WTC11 (cell line): ENCODE data around the gene ZNF414. TPM values are rescaled to one million over a fixed set of nuclear protein-coding genes. Genes with fewer than 3 reads are reported as not detected.

ENCODE experiments used
- ATAC-seq: fragments of 200-7000 bp; cut with Tn5 transposase; 2 replicates; pipeline ENCODE4 v1.10.0; 2021; ENCODE audit warnings: mild to moderate bottlenecking, moderate library complexity
- CTCF ChIA-PET: fragments of 300-600 bp; sonication (Branson Sonifier 250); formaldehyde crosslinking; loops from one replicate; lab custom pipeline; 2021; ENCODE audit warnings: antibody characterized with exemption; lab: Charles Lee
- POLR2A ChIA-PET: fragments of 350-600 bp; sonication (Branson Sonifier 250); formaldehyde crosslinking; loops from one replicate; lab custom pipeline; 2021; ENCODE audit warnings: antibody characterized with exemption; lab: Charles Lee
- DNase-seq: peaks from one replicate; pipeline ENCODE4 v3.0.0; 2021; ENCODE audit warnings: low spot score
- H3K27ac Mint-ChIP-seq: 2 replicates; pipeline ENCODE4 v1.8.0; 2021; ENCODE audit warnings: mixed read lengths
- H3K27me3 Mint-ChIP-seq: 2 replicates; pipeline ENCODE4 v1.8.0; 2021; ENCODE audit warnings: low read depth, mild to moderate bottlenecking, moderate library complexity, mixed read lengths
- H3K36me3 Mint-ChIP-seq: 2 replicates; pipeline ENCODE4 v1.8.0; 2021; ENCODE audit warnings: mixed read lengths
- H3K4me1 Mint-ChIP-seq: 2 replicates; pipeline ENCODE4 v1.8.0; 2022; ENCODE audit warnings: mixed read lengths
- H3K4me3 Mint-ChIP-seq: 2 replicates; pipeline ENCODE4 v1.8.0; 2021; ENCODE audit warnings: mild to moderate bottlenecking, moderate library complexity, mixed read lengths
- H3K9me3 Mint-ChIP-seq: 2 replicates; pipeline ENCODE4 v1.8.0; 2021; ENCODE audit warnings: mixed read lengths
- ATF3 ChIP-seq: sonication (generic); formaldehyde crosslinking; conservative IDR thresholded peaks from 2 replicates; pipeline ENCODE4 v1.8.1; 2022; ENCODE audit warnings: mild to moderate bottlenecking, missing genetic modification reagents
- CBFB ChIP-seq: sonication (generic); formaldehyde crosslinking; IDR thresholded peaks from 2 replicates; pipeline ENCODE4 v1.8.1; 2022; ENCODE audit warnings: mild to moderate bottlenecking, low read depth, missing genetic modification reagents
- CREM ChIP-seq: sonication (generic); formaldehyde crosslinking; IDR thresholded peaks from 2 replicates; pipeline ENCODE4 v1.8.1; 2022; ENCODE audit warnings: mild to moderate bottlenecking, missing genetic modification reagents, moderate library complexity
- ELF4 ChIP-seq: sonication (generic); formaldehyde crosslinking; IDR thresholded peaks from 2 replicates; pipeline ENCODE4 v1.8.1; 2022; ENCODE audit warnings: low read depth, mild to moderate bottlenecking, moderate library complexity, missing genetic modification reagents
- EMX1 ChIP-seq: fragments of 250-450 bp; sonication (Bioruptor Pico); IDR thresholded peaks from 2 replicates; pipeline ENCODE4 v1.8.0; 2021; ENCODE audit warnings: mild to moderate bottlenecking
- ETV6 ChIP-seq: sonication (generic); formaldehyde crosslinking; IDR thresholded peaks from 2 replicates; pipeline ENCODE4 v1.8.1; 2022; ENCODE audit warnings: mild to moderate bottlenecking, missing genetic modification reagents
- FOXP1 ChIP-seq: sonication (generic); formaldehyde crosslinking; IDR thresholded peaks from 2 replicates; pipeline ENCODE4 v1.8.0; 2022; ENCODE audit warnings: missing genetic modification reagents, mild to moderate bottlenecking, moderate library complexity, borderline replicate concordance
- IRF2 ChIP-seq: sonication (generic); formaldehyde crosslinking; IDR thresholded peaks from 2 replicates; pipeline ENCODE4 v1.8.0; 2022; ENCODE audit warnings: low read depth, missing genetic modification reagents, borderline replicate concordance
- KAT7 ChIP-seq: sonication (generic); formaldehyde crosslinking; IDR thresholded peaks from 2 replicates; pipeline ENCODE4 v1.8.1; 2023; ENCODE audit warnings: missing genetic modification reagents, mild to moderate bottlenecking, borderline replicate concordance
- MYBL2 ChIP-seq: sonication (generic); formaldehyde crosslinking; IDR thresholded peaks from 2 replicates; pipeline ENCODE4 v1.8.1; 2023; ENCODE audit warnings: mild to moderate bottlenecking, moderate library complexity, missing genetic modification reagents
- NR1H2 ChIP-seq: sonication (generic); formaldehyde crosslinking; IDR thresholded peaks from 2 replicates; pipeline ENCODE4 v1.9.0; 2021; ENCODE audit warnings: mild to moderate bottlenecking, moderate library complexity, missing genetic modification reagents
- PREB ChIP-seq: sonication (generic); formaldehyde crosslinking; IDR thresholded peaks from 2 replicates; pipeline ENCODE4 v1.8.1; 2022; ENCODE audit warnings: mild to moderate bottlenecking, missing genetic modification reagents, moderate library complexity, borderline replicate concordance
- PRRX2 ChIP-seq: fragments of 250-450 bp; sonication (Bioruptor Pico); IDR thresholded peaks from 2 replicates; pipeline ENCODE4 v1.8.0; 2021; ENCODE audit warnings: mild to moderate bottlenecking
- RELA ChIP-seq: sonication (generic); formaldehyde crosslinking; IDR thresholded peaks from 2 replicates; pipeline ENCODE4 v1.8.1; 2022; ENCODE audit warnings: missing genetic modification reagents, mild to moderate bottlenecking, borderline replicate concordance
- SMAD3 ChIP-seq: sonication (generic); formaldehyde crosslinking; IDR thresholded peaks from 2 replicates; pipeline ENCODE4 v1.8.0; 2022; ENCODE audit warnings: missing genetic modification reagents, mild to moderate bottlenecking, borderline replicate concordance
- SP1 ChIP-seq: sonication (generic); formaldehyde crosslinking; conservative IDR thresholded peaks from 2 replicates; pipeline ENCODE4 v1.8.1; 2022; ENCODE audit warnings: missing genetic modification reagents
- ZNF121 ChIP-seq: sonication (generic); formaldehyde crosslinking; IDR thresholded peaks from 2 replicates; pipeline ENCODE4 v1.8.0; 2023; ENCODE audit warnings: missing genetic modification reagents
- ZNF138 ChIP-seq: sonication (generic); formaldehyde crosslinking; conservative IDR thresholded peaks from 2 replicates; pipeline ENCODE4 v1.8.1; 2022; ENCODE audit warnings: mild to moderate bottlenecking, moderate library complexity, missing genetic modification reagents
- ZNF219 ChIP-seq: sonication (generic); formaldehyde crosslinking; IDR thresholded peaks from 2 replicates; pipeline ENCODE4 v1.8.0; 2023; ENCODE audit warnings: missing genetic modification reagents, mild to moderate bottlenecking, borderline replicate concordance
- ZNF232 ChIP-seq: sonication (generic); formaldehyde crosslinking; IDR thresholded peaks from 2 replicates; pipeline ENCODE4 v1.8.0; 2022; ENCODE audit warnings: mild to moderate bottlenecking, missing genetic modification reagents
- ZNF263 ChIP-seq: sonication (generic); formaldehyde crosslinking; IDR thresholded peaks from 2 replicates; pipeline ENCODE4 v1.8.1; 2022; ENCODE audit warnings: low read depth, mild to moderate bottlenecking, moderate library complexity, missing genetic modification reagents
- ZNF416 ChIP-seq: fragments of 250-450 bp; sonication (Bioruptor Pico); IDR thresholded peaks from 2 replicates; pipeline ENCODE4 v1.9.0; 2021; ENCODE audit warnings: mild to moderate bottlenecking, inconsistent platforms
- total RNA-seq: library from RNA; stranded (reverse); gene quantifications from 3 replicates; pipeline ENCODE4 v1.2.3, GENCODE V29; 2021
- TF ChIP-seq, protein P1 (sequence below): sonication (generic); formaldehyde crosslinking; IDR thresholded peaks from 2 replicates; pipeline ENCODE4 v1.8.1; 2023; ENCODE audit warnings: mild to moderate bottlenecking, missing genetic modification reagents
- TF ChIP-seq, protein P2 (sequence below): sonication (generic); formaldehyde crosslinking; IDR thresholded peaks from 2 replicates; pipeline ENCODE4 v1.8.1; 2022; ENCODE audit warnings: low read depth, missing genetic modification reagents, borderline replicate concordance
- TF ChIP-seq, protein P3 (sequence below): sonication (generic); formaldehyde crosslinking; IDR thresholded peaks from 2 replicates; pipeline ENCODE4 v1.8.0; 2023; ENCODE audit warnings: missing genetic modification reagents
- TF ChIP-seq, protein P4 (sequence below): sonication (generic); formaldehyde crosslinking; IDR thresholded peaks from 2 replicates; pipeline ENCODE4 v1.8.0; 2022; ENCODE audit warnings: missing genetic modification reagents

The ZNF414 gene
- total RNA-seq, 1 experiment from 2014 or later = 38.2 TPM

GRCh38 chr19:8484331-8484894 is 29.6 kb downstream of the ZNF414 start:
- TF ChIP-seq KAT7 (CRISPR knock-in tag) = no peak
- TF ChIP-seq RELA (CRISPR knock-in tag) = no peak
- TF ChIP-seq ZNF138 (CRISPR knock-in tag) = no peak
- no peak for TF ChIP-seq ELF4 (CRISPR knock-in tag)
- no peak for TF ChIP-seq SP1 (CRISPR knock-in tag)
- TF ChIP-seq PREB (CRISPR knock-in tag) = no peak
- no peak for TF ChIP-seq ZNF121
- TF ChIP-seq CREM (CRISPR knock-in tag) = no peak
- no peak for TF ChIP-seq ZNF416 (CRISPR knock-in tag)
- TF ChIP-seq, protein P1, sequence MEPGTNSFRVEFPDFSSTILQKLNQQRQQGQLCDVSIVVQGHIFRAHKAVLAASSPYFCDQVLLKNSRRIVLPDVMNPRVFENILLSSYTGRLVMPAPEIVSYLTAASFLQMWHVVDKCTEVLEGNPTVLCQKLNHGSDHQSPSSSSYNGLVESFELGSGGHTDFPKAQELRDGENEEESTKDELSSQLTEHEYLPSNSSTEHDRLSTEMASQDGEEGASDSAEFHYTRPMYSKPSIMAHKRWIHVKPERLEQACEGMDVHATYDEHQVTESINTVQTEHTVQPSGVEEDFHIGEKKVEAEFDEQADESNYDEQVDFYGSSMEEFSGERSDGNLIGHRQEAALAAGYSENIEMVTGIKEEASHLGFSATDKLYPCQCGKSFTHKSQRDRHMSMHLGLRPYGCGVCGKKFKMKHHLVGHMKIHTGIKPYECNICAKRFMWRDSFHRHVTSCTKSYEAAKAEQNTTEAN = no peak
- TF ChIP-seq, protein P2, sequence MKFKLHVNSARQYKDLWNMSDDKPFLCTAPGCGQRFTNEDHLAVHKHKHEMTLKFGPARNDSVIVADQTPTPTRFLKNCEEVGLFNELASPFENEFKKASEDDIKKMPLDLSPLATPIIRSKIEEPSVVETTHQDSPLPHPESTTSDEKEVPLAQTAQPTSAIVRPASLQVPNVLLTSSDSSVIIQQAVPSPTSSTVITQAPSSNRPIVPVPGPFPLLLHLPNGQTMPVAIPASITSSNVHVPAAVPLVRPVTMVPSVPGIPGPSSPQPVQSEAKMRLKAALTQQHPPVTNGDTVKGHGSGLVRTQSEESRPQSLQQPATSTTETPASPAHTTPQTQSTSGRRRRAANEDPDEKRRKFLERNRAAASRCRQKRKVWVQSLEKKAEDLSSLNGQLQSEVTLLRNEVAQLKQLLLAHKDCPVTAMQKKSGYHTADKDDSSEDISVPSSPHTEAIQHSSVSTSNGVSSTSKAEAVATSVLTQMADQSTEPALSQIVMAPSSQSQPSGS (CRISPR knock-in tag) = no peak
- TF ChIP-seq MYBL2 (CRISPR knock-in tag) = no peak
- TF ChIP-seq FOXP1 (CRISPR knock-in tag) = no peak
- no peak for TF ChIP-seq ZNF232 (CRISPR knock-in tag)
- TF ChIP-seq PRRX2 (CRISPR knock-in tag) = no peak
- no peak for TF ChIP-seq ZNF263
- no peak for TF ChIP-seq IRF2 (CRISPR knock-in tag)
- TF ChIP-seq ZNF219 (CRISPR knock-in tag) = no peak
- TF ChIP-seq, protein P3, sequence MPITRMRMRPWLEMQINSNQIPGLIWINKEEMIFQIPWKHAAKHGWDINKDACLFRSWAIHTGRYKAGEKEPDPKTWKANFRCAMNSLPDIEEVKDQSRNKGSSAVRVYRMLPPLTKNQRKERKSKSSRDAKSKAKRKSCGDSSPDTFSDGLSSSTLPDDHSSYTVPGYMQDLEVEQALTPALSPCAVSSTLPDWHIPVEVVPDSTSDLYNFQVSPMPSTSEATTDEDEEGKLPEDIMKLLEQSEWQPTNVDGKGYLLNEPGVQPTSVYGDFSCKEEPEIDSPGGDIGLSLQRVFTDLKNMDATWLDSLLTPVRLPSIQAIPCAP = no peak
- TF ChIP-seq ETV6 (CRISPR knock-in tag) = no peak
- H3K9me3 Mint-ChIP-seq = no peaks in the 10 kb centered on the region
- no peak for ATAC-seq
- H3K36me3 Mint-ChIP-seq = peaks cover 87% of the 10 kb centered on the region
- H3K4me3 Mint-ChIP-seq = no peak overlapping the region
- DNase-seq = no peak
- ChIA-PET CTCF (no interaction called here), POLR2A (no interaction called here)
- peaks cover 11% of the 10 kb centered on the region for H3K4me1 Mint-ChIP-seq
- 0 out of 2 replicates have a peak overlapping the region, but pooled peaks have one; percentile 27 for H3K27ac Mint-ChIP-seq
- no peaks in the 10 kb centered on the region for H3K27me3 Mint-ChIP-seq

- H3K4me1 Mint-ChIP-seq = peaks cover 9% of the 10 kb centered on the region; the same call in 1 of the 2 replicates
- CTCF ChIA-PET = interaction anchor here (2.0 kb wide), 1 partner anchor 12 kb away, joined by 7 read pairs; no protein-coding TSS in a partner anchor
- peak overlapping the region; percentile 72 for H3K27ac Mint-ChIP-seq
- ATAC-seq (no peak), DNase-seq (no peak)
- H3K36me3 Mint-ChIP-seq = peaks cover 88% of the 10 kb centered on the region
- no peaks in the 10 kb centered on the region for H3K9me3 Mint-ChIP-seq
- H3K27me3 Mint-ChIP-seq = no peaks in the 10 kb centered on the region
- H3K4me3 Mint-ChIP-seq = no peak overlapping the region
- TF ChIP-seq NR1H2 (no peak), EMX1 (CRISPR knock-in tag) (no peak), ATF3 (no peak), ZNF416 (CRISPR knock-in tag) (no peak), SMAD3 (CRISPR knock-in tag) (no peak), CBFB (no peak)
- TF ChIP-seq, protein P4, sequence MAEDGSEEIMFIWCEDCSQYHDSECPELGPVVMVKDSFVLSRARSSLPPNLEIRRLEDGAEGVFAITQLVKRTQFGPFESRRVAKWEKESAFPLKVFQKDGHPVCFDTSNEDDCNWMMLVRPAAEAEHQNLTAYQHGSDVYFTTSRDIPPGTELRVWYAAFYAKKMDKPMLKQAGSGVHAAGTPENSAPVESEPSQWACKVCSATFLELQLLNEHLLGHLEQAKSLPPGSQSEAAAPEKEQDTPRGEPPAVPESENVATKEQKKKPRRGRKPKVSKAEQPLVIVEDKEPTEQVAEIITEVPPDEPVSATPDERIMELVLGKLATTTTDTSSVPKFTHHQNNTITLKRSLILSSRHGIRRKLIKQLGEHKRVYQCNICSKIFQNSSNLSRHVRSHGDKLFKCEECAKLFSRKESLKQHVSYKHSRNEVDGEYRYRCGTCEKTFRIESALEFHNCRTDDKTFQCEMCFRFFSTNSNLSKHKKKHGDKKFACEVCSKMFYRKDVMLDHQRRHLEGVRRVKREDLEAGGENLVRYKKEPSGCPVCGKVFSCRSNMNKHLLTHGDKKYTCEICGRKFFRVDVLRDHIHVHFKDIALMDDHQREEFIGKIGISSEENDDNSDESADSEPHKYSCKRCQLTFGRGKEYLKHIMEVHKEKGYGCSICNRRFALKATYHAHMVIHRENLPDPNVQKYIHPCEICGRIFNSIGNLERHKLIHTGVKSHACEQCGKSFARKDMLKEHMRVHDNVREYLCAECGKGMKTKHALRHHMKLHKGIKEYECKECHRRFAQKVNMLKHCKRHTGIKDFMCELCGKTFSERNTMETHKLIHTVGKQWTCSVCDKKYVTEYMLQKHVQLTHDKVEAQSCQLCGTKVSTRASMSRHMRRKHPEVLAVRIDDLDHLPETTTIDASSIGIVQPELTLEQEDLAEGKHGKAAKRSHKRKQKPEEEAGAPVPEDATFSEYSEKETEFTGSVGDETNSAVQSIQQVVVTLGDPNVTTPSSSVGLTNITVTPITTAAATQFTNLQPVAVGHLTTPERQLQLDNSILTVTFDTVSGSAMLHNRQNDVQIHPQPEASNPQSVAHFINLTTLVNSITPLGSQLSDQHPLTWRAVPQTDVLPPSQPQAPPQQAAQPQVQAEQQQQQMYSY (CRISPR knock-in tag) = no peak
- POLR2A ChIA-PET = no interaction called here
These were observed 30.8 kb downstream of the ZNF414 start for GRCh38 chr19:8483165-8483564.
